A549 (cell line): ENCODE results near the gene LCAT.

Experiments used
- CTCF ChIP-seq: fragments of >200 bp; sonication (Bioruptor Twin); formaldehyde crosslinking; IDR thresholded peaks from 3 replicates; pipeline ENCODE4 v1.5.1; 2016
- EHF ChIP-seq: fragments of 250-450 bp; sonication (Bioruptor Pico); IDR thresholded peaks from 2 replicates; pipeline ENCODE4 v1.5.0; 2020; ENCODE audit warnings: mild to moderate bottlenecking
- EP300 ChIP-seq, 2 experiments: fragments of >200 bp; sonication (Bioruptor Twin); formaldehyde crosslinking; IDR thresholded peaks; 2 replicates in 1 of 2; 3 replicates in 1 of 2; pipeline ENCODE4 v1.6.1; 2016 to 2017
- JUNB ChIP-seq: fragments of >200 bp; sonication (Bioruptor Twin); formaldehyde crosslinking; IDR thresholded peaks from 2 replicates; pipeline ENCODE4 v1.6.1; 2016
- MAX ChIP-seq: IDR thresholded peaks from 2 replicates; pipeline ENCODE4 v1.6.1; 2012
- USF2 ChIP-seq: fragments of 450-650 bp; IDR thresholded peaks from 2 replicates; pipeline ENCODE4 v1.6.1; 2014; ENCODE audit warnings: antibody characterized with exemption

- TF ChIP-seq CTCF = no peak
- TF ChIP-seq MAX = no peak
- TF ChIP-seq EP300 (IDR thresholded peaks at IDR 0.05) = no peak
- TF ChIP-seq USF2 = no peak
- TF ChIP-seq EHF (CRISPR knock-in tag) = no peak
- TF ChIP-seq JUNB = no peak
Observed at GRCh38 chr16:67962135-67962534, 18.2 kb upstream of the LCAT start.
